SK-N-DZ (cell line): ENCODE data around the gene TRIM66. TPM values are rescaled to one million over a fixed set of nuclear protein-coding genes. Genes with fewer than 3 reads are reported as not detected.

Source experiments
- DNase-seq: peaks from one replicate; pipeline ENCODE4 v3.0.0-alpha.2; 2015; ENCODE audit warnings: low spot score
- polyA plus RNA-seq, 2 experiments: library from polyadenylated mRNA; depleted of rRNA; stranded (reverse); fragments of >200 nt; gene quantifications; 2 replicates each; pipeline ENCODE4 v1.2.3, GENCODE V29; 2014

Gene TRIM66, protein sequence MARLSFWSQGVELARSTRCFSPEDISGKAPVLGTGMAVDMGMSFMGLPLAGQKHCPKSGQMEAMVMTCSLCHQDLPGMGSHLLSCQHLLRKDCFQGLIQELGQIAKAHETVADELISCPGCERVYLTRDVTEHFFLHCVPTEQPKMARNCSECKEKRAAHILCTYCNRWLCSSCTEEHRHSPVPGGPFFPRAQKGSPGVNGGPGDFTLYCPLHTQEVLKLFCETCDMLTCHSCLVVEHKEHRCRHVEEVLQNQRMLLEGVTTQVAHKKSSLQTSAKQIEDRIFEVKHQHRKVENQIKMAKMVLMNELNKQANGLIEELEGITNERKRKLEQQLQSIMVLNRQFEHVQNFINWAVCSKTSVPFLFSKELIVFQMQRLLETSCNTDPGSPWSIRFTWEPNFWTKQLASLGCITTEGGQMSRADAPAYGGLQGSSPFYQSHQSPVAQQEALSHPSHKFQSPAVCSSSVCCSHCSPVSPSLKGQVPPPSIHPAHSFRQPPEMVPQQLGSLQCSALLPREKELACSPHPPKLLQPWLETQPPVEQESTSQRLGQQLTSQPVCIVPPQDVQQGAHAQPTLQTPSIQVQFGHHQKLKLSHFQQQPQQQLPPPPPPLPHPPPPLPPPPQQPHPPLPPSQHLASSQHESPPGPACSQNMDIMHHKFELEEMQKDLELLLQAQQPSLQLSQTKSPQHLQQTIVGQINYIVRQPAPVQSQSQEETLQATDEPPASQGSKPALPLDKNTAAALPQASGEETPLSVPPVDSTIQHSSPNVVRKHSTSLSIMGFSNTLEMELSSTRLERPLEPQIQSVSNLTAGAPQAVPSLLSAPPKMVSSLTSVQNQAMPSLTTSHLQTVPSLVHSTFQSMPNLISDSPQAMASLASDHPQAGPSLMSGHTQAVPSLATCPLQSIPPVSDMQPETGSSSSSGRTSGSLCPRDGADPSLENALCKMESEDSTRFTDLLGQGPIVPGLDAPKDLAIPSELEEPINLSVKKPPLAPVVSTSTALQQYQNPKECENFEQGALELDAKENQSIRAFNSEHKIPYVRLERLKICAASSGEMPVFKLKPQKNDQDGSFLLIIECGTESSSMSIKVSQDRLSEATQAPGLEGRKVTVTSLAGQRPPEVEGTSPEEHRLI (N-terminal part only)
- polyA plus RNA-seq (2014; cell fraction: cytosol; rRNA removed) = 0.80 and 3.7 TPM in 2 replicates
- 6.2 and 7.3 TPM in 2 replicates for polyA plus RNA-seq (2014; cell fraction: nucleus; rRNA removed)

DNA sequence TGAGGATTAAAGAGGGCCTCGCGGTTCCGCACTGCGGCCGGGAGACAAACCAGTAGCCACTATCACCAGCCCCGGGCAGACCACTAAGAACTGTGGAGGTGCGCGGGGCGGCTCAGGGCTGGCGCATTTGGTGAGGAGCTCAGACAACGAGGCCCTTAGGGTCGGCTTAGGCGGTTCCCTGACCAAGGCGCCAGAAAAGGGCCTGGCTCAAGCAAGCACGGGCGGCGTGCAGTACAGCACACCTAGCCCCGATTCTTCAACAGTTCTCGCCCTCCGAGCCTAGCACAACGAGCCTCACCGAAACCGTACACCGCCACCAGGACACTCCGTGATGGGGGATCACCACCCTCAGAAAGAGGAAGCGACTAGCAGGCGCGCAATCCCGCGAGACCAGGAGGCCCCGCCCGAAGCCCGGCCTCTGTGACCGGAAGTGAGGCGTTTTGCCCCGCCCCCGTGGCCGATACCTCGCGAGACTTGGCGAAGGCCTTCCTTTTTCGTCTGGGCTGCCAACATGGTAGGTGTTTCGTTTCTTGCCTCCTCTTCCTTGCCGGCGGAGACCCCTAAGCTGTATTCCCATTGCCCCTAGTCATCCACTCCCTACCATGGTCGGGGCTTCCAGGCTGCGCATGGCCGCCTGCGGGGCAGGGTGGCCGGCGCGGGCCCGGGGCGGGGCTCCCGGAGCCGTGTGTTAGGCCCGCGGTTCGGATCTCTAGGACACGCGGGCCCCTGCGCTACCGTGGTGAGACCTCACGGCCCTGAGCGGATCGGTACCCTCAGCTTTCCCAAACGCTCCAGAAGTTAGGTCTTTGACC lies at the start of gene TRIM66, which contains the start of gene RPL27A:
Gene TRIM66 (minus strand): TSS at position 363 of the 812 bp plus-strand sequence. CDS start 10,391 bp downstream, outside the sequence.
Gene RPL27A (plus strand): TSS at position 490 of the 812 bp plus-strand sequence. CDS start 22 bp downstream, at position 512.
- peak; percentile 95 for DNase-seq

DNA sequence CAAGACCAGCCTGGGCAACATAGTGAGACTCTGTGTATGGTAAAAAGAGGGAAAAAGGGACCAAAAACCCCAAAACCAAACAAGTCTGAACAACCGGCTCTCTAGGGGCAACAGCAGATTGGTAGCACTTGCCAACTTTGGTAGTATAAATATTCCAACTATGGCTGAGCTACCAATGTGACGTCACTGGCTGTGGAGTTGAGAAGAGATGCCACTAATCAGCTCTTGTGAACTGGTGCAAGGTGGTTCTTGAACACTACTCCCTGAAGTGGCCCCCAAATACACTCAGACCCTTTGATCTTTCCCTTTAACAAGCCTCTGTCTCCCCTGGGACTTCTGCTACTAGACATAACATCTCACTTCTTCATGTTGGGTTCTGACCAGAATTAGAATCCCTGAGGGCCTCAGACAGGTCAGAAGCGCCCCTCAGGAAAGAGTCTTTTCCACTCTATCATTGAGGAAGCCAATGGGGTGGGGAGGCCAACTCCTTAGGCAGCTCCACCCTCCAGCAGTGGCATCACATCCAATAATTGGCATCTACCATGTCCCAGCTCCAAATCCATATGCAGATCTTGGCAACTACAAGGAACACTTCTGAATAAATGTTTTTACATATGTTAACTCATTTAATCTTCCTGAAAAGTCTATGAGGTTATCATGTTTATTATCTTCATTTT lies 49.3 kb upstream of the TRIM66 start:
- no peak for DNase-seq

DNA sequence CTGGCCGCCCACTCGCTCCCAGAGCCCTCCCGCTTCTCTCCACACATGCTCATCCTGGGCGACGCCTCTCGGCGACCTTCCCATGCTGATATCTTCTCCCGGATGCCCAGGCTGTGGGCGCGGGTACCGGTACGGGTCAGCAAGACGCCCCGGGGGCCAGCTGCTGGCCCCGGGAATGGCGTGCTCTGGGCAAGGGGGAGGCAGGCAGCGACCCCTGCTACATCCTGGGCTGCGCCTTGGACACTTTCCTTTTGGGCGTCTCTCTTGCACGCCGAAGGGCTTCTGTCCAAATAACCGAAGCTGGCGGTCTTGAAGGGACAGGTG lies 48.2 kb upstream of the TRIM66 start:
- no peak for DNase-seq

DNA sequence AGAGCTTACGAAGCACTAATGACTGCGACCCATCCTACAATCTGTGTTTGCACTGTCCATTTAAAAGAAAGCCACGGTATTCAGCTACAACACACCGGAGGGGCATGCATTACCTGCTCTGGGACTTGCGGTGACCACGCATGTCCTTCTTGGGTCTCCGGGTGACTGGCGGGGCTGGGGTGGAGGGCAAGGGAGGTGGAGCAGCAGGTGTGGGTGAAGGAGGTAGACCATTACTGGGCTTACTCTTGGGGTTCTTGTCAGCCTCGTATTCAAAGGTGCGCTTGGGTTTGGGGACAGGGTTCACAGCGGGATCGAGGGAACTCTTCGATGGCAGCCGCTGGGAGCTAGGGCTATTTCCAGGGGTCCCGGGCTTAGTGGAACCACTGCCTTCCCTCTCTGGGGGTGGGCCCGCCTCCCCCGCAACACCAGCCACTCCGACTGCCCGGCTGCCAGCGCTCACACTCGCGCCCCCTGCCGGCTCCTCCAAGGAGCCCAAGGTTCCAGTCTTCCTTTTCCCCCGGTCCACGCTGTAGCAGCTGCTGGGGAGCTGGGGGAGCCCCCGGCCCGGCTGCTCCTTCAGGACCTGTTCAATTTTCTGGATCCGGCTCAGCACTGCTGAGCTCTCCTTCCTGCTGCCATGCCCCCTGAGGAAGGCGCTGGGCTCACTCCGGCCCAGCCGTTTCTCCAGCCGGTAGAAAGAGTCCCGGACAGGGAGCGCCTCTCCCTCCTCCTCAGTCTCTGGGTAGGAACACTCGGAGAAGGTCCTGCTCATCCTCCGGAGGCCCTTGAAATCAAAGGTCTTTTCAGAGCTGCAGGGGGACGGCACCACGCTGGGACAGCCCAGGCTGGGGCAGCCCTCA lies 47.6 kb upstream of the TRIM66 start:
- DNase-seq = no peak

DNA sequence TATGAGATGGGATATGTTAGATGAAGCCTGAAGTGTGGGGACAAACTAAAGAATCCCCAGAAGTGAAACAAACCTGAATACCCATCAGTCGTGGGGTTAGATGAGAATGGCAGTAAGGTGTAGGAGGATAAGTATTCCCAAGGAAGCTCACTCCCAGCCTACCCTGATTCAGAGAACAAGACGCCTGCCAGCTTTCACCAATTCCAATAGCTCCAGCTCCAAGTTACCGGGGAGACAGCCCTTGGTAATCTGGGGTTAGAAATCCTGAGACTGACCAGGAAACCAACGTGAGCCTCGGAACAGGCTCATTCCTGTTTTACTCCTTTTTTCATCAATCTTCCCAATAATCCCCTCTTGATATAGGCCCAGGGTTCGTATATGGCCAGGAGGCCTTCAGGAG lies 46.6 kb upstream of the TRIM66 start:
- DNase-seq = no peak

DNA sequence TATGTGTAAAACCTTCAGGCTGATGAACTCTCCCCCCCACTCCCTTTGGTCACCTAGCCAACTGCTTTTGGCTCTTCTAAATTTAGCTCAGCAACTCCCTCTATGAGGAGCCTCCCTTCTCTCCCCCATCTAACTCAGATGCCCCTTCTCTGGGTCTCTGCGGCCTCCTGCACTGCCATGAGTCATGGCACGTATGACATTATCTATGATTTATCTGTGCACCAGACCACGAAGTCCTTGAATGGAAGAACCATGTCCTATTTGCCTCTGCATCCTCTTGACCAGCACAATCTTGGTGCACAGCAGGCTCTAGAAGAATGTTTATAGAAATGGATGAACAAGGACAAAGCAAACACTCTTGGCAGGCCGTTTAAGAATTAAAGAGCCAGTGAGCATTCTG lies 46.1 kb upstream of the TRIM66 start:
- no peak for DNase-seq

DNA sequence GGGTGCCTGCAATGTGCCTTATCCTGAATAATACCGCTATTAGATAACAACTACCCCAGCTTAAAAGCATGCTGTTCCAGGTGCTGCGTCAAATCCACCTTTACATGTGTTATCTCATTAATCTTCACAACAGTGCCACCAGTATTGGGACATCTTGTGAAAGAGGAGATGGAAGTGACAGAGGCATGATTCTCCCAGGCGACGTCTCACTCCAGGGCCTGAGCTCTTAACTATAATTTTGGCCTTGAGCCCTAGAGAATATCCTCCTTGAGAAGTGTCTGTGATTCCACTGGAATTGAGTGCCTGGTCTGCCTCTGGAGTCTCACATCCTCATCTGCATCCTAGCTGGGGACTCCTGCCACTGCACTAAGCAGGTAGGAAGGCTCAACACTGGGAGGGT lies 43.9 kb upstream of the TRIM66 start:
- DNase-seq = no peak

DNA sequence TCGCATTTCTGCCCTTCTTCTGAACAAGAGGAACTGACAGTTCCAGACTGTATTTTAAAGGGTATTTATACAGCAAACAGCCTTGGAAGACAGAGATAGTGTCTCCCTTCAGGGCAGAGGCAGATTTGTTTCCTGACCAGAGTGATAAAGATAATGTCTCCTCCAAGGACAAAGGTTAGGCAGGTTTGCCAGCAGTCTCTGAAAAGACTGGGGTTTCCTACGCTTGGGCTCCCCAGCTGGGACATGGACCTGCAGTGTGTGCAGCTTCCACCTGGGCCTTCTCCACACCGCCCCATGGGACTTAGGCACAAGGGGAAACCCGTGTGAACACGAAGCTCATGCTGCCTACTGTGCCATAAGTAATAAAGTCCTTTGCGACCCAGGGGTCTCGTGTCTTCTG lies 42.2 kb upstream of the TRIM66 start:
- DNase-seq = no peak

DNA sequence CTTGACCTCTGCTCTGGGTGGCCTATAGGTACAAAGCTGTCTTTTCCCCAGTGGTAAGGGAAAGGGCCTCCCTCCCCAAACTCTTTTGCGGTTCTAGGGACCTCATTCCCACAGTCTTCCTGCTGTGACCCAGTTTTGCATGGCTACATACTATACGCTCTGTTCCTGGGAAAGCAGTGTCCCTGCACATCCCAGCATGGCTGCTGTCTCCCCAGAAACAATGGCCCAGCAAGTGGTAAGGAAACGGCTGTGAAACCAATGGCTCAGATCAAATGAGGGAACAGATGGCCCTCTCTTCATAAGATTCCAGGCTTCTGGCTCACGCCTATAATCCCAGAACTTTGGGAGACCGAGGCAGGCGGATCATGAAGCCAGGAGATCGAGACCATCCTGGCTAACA lies 41.2 kb upstream of the TRIM66 start:
- DNase-seq = no peak

DNA sequence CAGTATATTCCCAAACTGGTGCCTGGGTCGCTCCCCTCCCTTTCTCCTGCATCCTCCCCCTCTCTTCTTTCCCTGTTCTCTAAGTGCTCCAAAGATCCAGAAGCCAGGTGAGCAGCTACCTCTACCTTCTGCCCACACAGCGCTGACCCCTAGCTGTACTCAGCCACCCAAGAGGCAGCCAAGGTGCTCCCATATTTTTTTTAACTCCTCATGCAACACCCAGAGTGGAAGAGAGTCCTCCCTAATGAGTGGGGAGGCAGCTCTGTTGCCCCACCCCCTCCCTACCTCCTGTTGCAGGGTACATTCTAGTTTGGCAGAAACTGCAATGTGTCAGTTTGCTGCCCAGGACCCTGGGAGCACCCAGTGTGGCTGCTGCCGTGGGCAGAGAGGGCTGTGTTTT lies 40.3 kb upstream of the TRIM66 start:
- no peak for DNase-seq

DNA sequence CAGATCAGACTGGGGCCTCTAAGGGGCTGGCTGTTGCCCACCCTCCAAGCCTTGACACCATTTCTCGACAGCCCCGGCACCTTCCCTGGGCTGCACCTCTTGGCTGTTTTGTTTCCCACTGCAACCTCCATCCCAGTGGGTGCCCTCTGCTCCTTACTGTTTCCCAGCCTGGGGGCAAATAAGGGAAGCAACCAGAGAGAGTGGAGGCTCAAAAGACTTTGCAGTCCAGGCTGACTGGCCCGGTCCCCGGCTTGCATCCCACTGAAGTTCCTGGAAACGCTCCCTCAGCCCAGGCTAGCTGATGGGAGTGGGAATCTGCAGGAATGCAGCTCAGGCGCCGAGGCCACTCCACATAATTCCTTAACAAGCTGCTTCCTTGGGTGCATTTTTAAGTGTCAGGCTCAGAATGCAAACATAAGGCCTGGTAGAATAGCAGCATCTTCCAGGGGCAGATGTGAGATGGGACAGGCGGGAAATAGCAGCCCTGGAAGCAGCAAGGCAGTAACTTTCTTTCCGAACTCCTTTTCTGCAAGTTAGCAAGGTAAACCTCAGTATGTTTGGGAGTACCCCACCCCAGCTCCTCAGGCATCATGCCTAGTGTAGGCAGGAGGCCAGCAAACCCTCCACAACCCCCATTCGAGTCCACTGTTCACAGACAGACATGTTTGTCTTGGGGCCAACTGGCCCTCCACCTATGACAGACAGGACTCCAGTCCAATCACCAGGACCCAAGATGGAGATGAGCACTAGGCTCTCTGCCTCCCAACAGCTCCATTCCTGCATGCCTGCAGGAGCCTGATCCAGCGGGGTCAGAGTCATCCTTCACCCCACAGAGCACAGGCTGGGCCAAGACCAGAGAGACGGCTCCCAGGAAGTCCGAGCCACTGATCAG lies 39.4 kb upstream of the TRIM66 start:
- DNase-seq = no peak

DNA sequence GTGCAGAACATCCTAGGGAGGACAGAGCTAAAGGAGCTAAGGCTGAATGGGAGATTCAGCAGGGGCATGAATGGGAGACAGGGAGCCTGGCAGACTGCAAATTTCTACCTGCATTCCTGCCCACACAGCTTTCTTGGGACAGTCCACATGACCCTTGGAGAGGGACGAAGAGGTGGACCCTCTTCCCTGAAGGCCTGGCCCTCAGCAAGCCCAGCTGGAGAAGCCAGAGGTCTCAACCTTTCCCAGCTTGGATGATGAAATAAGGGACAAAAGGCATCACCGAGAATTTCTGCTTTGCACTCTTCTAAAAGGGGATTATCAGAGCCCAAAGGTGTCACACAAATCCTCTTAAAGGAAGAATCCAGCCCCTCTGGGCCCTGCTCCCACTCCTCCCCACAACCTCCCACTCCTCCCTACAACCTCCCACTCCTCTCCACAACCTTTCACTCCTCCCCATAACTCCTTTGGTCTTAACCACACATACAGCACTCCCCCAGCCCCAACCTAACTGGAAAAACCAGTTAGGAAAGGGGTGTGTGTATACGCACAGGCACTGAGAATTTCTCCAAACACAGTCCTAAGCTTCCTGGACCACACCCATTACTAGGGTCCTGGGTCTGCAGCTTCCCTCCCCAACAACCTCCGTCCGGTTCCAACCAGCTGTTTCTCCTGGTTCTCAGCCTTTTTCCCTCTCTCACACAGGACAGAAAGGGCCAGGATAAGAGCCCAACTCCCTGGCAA lies 38.6 kb upstream of the TRIM66 start:
- DNase-seq = no peak

DNA sequence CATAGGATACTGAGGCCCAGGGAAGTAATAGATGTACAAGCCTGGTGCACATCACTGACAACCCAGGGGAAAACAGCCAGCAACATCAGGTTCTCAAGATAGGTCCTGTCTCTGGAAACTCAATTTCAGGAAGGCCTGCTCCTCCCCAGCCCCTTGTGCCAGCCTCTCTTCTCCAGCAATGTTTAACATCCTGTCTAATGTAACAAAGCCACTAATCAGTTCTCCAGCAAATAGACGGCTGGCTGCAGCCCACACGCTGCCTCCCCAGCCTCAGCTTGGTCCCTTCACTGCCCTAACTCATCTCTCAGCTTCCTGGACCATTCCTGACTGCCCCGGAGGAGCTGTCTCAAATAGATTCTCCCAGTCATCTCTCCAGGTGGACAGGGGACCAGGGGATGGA lies 37.9 kb upstream of the TRIM66 start:
- DNase-seq = no peak

DNA sequence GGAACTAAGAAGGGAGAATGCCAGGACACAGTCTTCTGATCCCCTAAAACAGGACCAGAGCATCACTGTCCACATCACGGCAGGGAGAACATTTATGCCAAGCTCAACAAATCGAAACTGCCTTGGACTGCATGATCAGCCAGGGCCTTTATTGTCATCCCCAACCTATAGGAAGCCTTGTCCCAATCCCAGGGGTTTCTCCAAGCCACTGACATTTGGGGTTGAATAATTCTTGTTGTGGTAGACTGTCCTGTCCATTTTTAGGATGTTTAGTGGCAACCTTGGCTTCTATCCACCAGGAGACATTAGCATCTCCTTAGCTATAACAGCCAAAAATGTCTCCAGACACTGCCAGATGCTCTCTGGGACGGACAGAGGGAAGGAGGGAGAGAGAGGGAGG lies 37.3 kb upstream of the TRIM66 start:
- no peak for DNase-seq

DNA sequence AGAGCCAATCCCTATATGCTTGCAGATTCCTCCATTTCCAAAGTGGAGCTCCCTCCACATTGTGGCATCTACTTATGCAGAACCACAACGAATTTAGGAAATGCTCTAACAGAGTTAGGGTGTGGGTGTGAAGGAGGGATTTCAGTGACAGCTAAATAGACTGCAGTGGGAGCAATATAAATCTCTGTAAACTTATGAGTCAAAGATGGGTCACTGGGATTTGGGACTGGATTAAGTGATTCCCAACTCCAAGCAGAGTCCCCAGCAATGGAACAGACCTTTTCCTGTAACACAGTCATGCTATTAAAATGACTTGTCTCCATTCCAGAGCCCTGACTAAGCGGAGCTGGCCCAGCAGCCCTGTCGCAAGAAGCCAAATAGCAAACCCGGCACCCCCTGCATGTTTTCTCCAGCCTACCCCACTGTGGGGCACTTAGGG lies 36.8 kb upstream of the TRIM66 start:
- DNase-seq = no peak

DNA sequence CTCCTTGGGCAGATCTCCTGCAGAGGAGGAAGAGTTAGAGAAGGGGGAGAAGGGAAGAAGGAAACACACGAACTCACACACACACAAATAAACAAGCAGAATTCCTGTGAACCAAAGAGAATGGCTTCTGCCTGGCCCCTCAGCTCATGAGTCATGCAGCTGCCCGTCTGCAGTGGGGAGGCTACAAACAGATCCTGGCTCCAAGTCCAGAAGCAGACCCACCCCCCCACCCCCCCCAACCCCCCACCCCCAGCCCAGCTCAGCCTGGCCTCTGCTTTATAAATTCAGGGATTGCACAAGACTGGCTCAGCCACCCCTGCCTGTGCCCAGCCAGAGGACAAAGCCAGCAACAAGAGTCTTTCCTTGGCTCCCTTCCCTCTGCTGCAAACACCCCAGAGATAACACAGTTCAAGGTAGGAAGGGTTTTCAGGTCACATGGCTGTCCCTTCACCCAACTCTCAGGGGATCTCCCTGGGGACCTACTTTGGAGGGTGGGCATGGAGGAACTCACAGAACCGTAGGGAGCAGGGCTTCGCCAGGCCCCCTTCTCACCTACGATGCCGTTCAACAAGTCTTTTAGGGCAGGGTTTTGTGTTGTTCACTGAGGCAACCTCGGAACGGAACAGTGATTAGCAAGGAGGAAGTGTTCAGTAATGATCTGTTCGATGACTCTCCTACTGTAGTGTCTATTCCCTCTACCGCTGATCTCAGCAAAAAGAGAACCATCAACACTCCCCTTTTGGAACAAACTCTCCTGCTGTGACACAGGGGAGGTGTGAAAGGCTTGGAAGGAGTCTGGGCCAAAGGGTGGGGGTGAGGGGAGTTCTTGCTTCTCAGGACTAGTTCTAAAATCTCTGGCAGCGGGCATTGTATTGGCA lies 35.6 kb upstream of the TRIM66 start:
- DNase-seq = no peak

DNA sequence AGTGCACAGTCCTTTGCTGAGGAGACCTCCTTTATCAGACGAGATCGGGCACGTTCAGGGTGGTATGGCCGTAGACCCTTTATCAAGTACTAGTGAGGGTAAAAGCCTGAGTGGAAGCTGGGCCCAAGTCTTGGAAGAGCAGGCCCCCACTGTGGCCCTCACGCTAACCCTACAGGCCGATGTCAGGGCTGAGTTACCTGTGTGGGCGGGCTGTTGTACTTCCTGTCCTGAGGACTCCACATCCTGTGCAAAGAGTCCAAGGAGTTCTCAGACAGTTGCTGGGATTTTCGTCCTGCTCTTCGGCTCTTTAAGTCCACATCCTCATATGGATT lies 35.0 kb upstream of the TRIM66 start:
- DNase-seq = no peak
